WTC11 (cell line): ENCODE results near the gene CCDC92. TPM values are rescaled to one million over a fixed set of nuclear protein-coding genes. Genes with fewer than 3 reads are reported as not detected.

Experiments used
- ATAC-seq: fragments of 200-7000 bp; cut with Tn5 transposase; 2 replicates; pipeline ENCODE4 v1.10.0; 2021; ENCODE audit warnings: mild to moderate bottlenecking, moderate library complexity
- CTCF ChIA-PET: fragments of 300-600 bp; sonication (Branson Sonifier 250); formaldehyde crosslinking; loops from one replicate; lab custom pipeline; 2021; ENCODE audit warnings: antibody characterized with exemption; lab: Charles Lee
- POLR2A ChIA-PET: fragments of 350-600 bp; sonication (Branson Sonifier 250); formaldehyde crosslinking; loops from one replicate; lab custom pipeline; 2021; ENCODE audit warnings: antibody characterized with exemption; lab: Charles Lee
- DNase-seq: peaks from one replicate; pipeline ENCODE4 v3.0.0; 2021; ENCODE audit warnings: low spot score
- H3K27ac Mint-ChIP-seq: 2 replicates; pipeline ENCODE4 v1.8.0; 2021; ENCODE audit warnings: mixed read lengths
- H3K27me3 Mint-ChIP-seq: 2 replicates; pipeline ENCODE4 v1.8.0; 2021; ENCODE audit warnings: low read depth, mild to moderate bottlenecking, moderate library complexity, mixed read lengths
- H3K36me3 Mint-ChIP-seq: 2 replicates; pipeline ENCODE4 v1.8.0; 2021; ENCODE audit warnings: mixed read lengths
- H3K4me1 Mint-ChIP-seq: 2 replicates; pipeline ENCODE4 v1.8.0; 2022; ENCODE audit warnings: mixed read lengths
- H3K4me3 Mint-ChIP-seq: 2 replicates; pipeline ENCODE4 v1.8.0; 2021; ENCODE audit warnings: mild to moderate bottlenecking, moderate library complexity, mixed read lengths
- H3K9me3 Mint-ChIP-seq: 2 replicates; pipeline ENCODE4 v1.8.0; 2021; ENCODE audit warnings: mixed read lengths
- ATF1 ChIP-seq: sonication (generic); formaldehyde crosslinking; IDR thresholded peaks from 2 replicates; pipeline ENCODE4 v1.8.1; 2023; ENCODE audit warnings: mild to moderate bottlenecking, moderate library complexity, missing genetic modification reagents
- ELF4 ChIP-seq: sonication (generic); formaldehyde crosslinking; IDR thresholded peaks from 2 replicates; pipeline ENCODE4 v1.8.1; 2022; ENCODE audit warnings: low read depth, mild to moderate bottlenecking, moderate library complexity, missing genetic modification reagents
- ESRRA ChIP-seq: sonication (generic); formaldehyde crosslinking; IDR thresholded peaks from 2 replicates; pipeline ENCODE4 v1.8.1; 2022; ENCODE audit warnings: mild to moderate bottlenecking, missing genetic modification reagents, borderline replicate concordance
- IRF2 ChIP-seq: sonication (generic); formaldehyde crosslinking; IDR thresholded peaks from 2 replicates; pipeline ENCODE4 v1.8.0; 2022; ENCODE audit warnings: low read depth, missing genetic modification reagents, borderline replicate concordance
- KAT7 ChIP-seq: sonication (generic); formaldehyde crosslinking; IDR thresholded peaks from 2 replicates; pipeline ENCODE4 v1.8.1; 2023; ENCODE audit warnings: missing genetic modification reagents, mild to moderate bottlenecking, borderline replicate concordance
- NR1H2 ChIP-seq: sonication (generic); formaldehyde crosslinking; IDR thresholded peaks from 2 replicates; pipeline ENCODE4 v1.9.0; 2021; ENCODE audit warnings: mild to moderate bottlenecking, moderate library complexity, missing genetic modification reagents
- NR3C1 ChIP-seq: sonication (generic); formaldehyde crosslinking; conservative IDR thresholded peaks from 2 replicates; pipeline ENCODE4 v1.8.1; 2023; ENCODE audit warnings: low read depth, mild to moderate bottlenecking, missing genetic modification reagents
- OVOL2 ChIP-seq: fragments of 250-450 bp; sonication (Bioruptor Pico); IDR thresholded peaks from 2 replicates; pipeline ENCODE4 v1.9.0; 2021; ENCODE audit warnings: mild to moderate bottlenecking, borderline replicate concordance
- SMAD4 ChIP-seq: sonication (generic); formaldehyde crosslinking; IDR thresholded peaks from 2 replicates; pipeline ENCODE4 v1.8.0; 2022; ENCODE audit warnings: mild to moderate bottlenecking, missing genetic modification reagents
- SOX15 ChIP-seq: fragments of 250-450 bp; sonication (Bioruptor Pico); IDR thresholded peaks from 2 replicates; pipeline ENCODE4 v1.9.0; 2021; ENCODE audit warnings: mild to moderate bottlenecking
- ZNF121 ChIP-seq: sonication (generic); formaldehyde crosslinking; IDR thresholded peaks from 2 replicates; pipeline ENCODE4 v1.8.0; 2023; ENCODE audit warnings: missing genetic modification reagents
- ZNF138 ChIP-seq: sonication (generic); formaldehyde crosslinking; conservative IDR thresholded peaks from 2 replicates; pipeline ENCODE4 v1.8.1; 2022; ENCODE audit warnings: mild to moderate bottlenecking, moderate library complexity, missing genetic modification reagents
- ZNF416 ChIP-seq: fragments of 250-450 bp; sonication (Bioruptor Pico); IDR thresholded peaks from 2 replicates; pipeline ENCODE4 v1.9.0; 2021; ENCODE audit warnings: mild to moderate bottlenecking, inconsistent platforms
- total RNA-seq: library from RNA; stranded (reverse); gene quantifications from 3 replicates; pipeline ENCODE4 v1.2.3, GENCODE V29; 2021
- TF ChIP-seq, protein P1 (sequence below): fragments of 250-450 bp; sonication (Bioruptor Pico); IDR thresholded peaks from 2 replicates; pipeline ENCODE4 v1.9.0; 2021; ENCODE audit warnings: mild to moderate bottlenecking
- TF ChIP-seq, protein P2 (sequence below): fragments of 250-450 bp; sonication (Bioruptor Pico); IDR thresholded peaks from 2 replicates; pipeline ENCODE4 v1.9.0; 2021; ENCODE audit warnings: moderate library complexity, mild to moderate bottlenecking, inconsistent platforms, borderline replicate concordance
- TF ChIP-seq, protein P3 (sequence below): sonication (generic); formaldehyde crosslinking; IDR thresholded peaks from 2 replicates; pipeline ENCODE4 v1.8.0; 2022; ENCODE audit warnings: mild to moderate bottlenecking, missing genetic modification reagents
- TF ChIP-seq, protein P4 (sequence below): sonication (generic); formaldehyde crosslinking; IDR thresholded peaks from 2 replicates; pipeline ENCODE4 v1.8.0; 2023; ENCODE audit warnings: mild to moderate bottlenecking, missing genetic modification reagents
- TF ChIP-seq, protein P5 (sequence below): sonication (generic); formaldehyde crosslinking; IDR thresholded peaks from 2 replicates; pipeline ENCODE4 v1.8.1; 2022; ENCODE audit warnings: mild to moderate bottlenecking, moderate library complexity, missing genetic modification reagents
- TF ChIP-seq, protein P6 (sequence below): sonication (generic); formaldehyde crosslinking; IDR thresholded peaks from 2 replicates; pipeline ENCODE4 v1.8.1; 2023; ENCODE audit warnings: mild to moderate bottlenecking, missing genetic modification reagents
- TF ChIP-seq, protein P7 (sequence below): sonication (generic); formaldehyde crosslinking; IDR thresholded peaks from 2 replicates; pipeline ENCODE4 v1.8.0; 2022; ENCODE audit warnings: mild to moderate bottlenecking, missing genetic modification reagents
- TF ChIP-seq, protein P8 (sequence below): sonication (generic); formaldehyde crosslinking; IDR thresholded peaks from 2 replicates; pipeline ENCODE4 v1.8.1; 2022; ENCODE audit warnings: missing genetic modification reagents, borderline replicate concordance
- TF ChIP-seq, protein P9 (sequence below): sonication (generic); formaldehyde crosslinking; IDR thresholded peaks from 2 replicates; pipeline ENCODE4 v1.8.1; 2022; ENCODE audit warnings: low read depth, mild to moderate bottlenecking, moderate library complexity, missing genetic modification reagents, borderline replicate concordance
- TF ChIP-seq, protein P10 (sequence below): sonication (generic); formaldehyde crosslinking; IDR thresholded peaks from 2 replicates; pipeline ENCODE4 v1.8.1; 2023; ENCODE audit warnings: mild to moderate bottlenecking, missing genetic modification reagents

The CCDC92 gene
- total RNA-seq, 1 experiment from 2014 or later = 2.7 TPM

DNA sequence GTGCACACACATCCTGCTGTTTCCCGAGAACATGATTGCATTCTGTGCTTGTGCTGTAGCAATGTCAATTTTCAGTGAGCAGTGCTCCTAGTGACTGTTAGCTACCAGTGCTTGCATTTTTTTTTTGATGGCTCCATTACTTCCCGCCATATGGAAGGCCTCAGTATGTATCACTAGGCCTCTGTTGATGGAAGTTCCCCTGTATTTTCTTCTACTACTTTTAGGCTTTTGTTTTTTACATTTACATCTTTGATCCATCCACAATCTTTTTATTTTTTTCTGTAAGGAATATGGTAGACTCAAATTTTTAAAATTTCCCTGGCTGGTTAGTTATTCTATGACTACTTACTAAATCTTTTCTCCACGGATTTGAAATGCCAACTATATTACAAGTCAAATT is 49.5 kb upstream of the CCDC92 start:
- TF ChIP-seq OVOL2 (CRISPR knock-in tag) (no peak), ZNF138 (no peak), ATF1 (CRISPR knock-in tag) (no peak), ZNF416 (CRISPR knock-in tag) (no peak), IRF2 (no peak), ELF4 (CRISPR knock-in tag) (no peak), SOX15 (no peak), ESRRA (CRISPR knock-in tag) (no peak), KAT7 (no peak), NR1H2 (CRISPR knock-in tag) (no peak)
- TF ChIP-seq, protein P1, sequence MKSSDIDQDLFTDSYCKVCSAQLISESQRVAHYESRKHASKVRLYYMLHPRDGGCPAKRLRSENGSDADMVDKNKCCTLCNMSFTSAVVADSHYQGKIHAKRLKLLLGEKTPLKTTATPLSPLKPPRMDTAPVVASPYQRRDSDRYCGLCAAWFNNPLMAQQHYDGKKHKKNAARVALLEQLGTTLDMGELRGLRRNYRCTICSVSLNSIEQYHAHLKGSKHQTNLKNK (CRISPR knock-in tag) = no peak
- TF ChIP-seq, protein P2, sequence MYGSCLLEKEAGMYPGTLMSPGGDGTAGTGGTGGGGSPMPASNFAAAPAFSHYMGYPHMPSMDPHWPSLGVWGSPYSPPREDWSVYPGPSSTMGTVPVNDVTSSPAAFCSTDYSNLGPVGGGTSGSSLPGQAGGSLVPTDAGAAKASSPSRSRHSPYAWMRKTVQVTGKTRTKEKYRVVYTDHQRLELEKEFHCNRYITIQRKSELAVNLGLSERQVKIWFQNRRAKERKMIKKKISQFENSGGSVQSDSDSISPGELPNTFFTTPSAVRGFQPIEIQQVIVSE (CRISPR knock-in tag) = no peak
- TF ChIP-seq, protein P3, sequence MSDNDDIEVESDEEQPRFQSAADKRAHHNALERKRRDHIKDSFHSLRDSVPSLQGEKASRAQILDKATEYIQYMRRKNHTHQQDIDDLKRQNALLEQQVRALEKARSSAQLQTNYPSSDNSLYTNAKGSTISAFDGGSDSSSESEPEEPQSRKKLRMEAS (CRISPR knock-in tag) = no peak
- TF ChIP-seq, protein P4, sequence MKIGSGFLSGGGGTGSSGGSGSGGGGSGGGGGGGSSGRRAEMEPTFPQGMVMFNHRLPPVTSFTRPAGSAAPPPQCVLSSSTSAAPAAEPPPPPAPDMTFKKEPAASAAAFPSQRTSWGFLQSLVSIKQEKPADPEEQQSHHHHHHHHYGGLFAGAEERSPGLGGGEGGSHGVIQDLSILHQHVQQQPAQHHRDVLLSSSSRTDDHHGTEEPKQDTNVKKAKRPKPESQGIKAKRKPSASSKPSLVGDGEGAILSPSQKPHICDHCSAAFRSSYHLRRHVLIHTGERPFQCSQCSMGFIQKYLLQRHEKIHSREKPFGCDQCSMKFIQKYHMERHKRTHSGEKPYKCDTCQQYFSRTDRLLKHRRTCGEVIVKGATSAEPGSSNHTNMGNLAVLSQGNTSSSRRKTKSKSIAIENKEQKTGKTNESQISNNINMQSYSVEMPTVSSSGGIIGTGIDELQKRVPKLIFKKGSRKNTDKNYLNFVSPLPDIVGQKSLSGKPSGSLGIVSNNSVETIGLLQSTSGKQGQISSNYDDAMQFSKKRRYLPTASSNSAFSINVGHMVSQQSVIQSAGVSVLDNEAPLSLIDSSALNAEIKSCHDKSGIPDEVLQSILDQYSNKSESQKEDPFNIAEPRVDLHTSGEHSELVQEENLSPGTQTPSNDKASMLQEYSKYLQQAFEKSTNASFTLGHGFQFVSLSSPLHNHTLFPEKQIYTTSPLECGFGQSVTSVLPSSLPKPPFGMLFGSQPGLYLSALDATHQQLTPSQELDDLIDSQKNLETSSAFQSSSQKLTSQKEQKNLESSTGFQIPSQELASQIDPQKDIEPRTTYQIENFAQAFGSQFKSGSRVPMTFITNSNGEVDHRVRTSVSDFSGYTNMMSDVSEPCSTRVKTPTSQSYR (CRISPR knock-in tag) = no peak
- POLR2A ChIA-PET = no interaction called here
- Mint-ChIP-seq H3K4me1 (peaks cover 5% of the 10 kb centered on the region), H3K27me3 (peaks cover 4% of the 10 kb centered on the region), H3K9me3 (peaks cover 20% of the 10 kb centered on the region), H3K27ac (no peak overlapping the region), H3K4me3 (no peak overlapping the region), H3K36me3 (0 out of 2 replicates have a peak, but pooled peaks cover 8% of the 10 kb centered on the region)
- DNase-seq (no peak), ATAC-seq (no peak)
- CTCF ChIA-PET = interaction anchor here (1.5 kb wide), 1 partner anchor 10 kb away, joined by 5 read pairs; no protein-coding TSS in a partner anchor

DNA sequence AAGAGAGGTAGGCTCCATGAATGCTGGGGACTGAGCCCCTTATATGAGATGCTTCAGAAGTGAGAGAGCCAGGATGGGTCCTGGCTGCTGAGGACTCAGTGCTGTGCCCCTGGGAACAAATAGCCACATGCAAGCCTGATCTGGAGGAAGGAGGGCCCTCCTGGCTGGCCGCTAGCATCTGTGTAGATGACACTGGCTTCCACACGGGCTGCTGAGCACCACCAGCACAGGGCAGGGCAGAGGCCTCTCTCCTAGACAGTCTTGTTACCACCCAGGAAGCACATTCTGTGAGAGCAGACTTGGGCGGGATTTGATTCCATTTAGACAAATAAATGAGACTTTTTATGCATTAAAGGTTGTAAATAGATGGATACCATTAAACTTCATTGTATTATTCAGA is 48.4 kb upstream of the CCDC92 start:
- H3K27ac Mint-ChIP-seq = no peak overlapping the region
- ChIA-PET POLR2A (no interaction called here), CTCF (interaction anchor here (0.6 to 1.1 kb wide), 2 partner anchors 11 to 221 kb away, joined by 3 to 6 read pairs; no protein-coding TSS in a partner anchor)
- no peaks in the 10 kb centered on the region; the same call in 1 of the 2 replicates for H3K27me3 Mint-ChIP-seq
- 0 out of 2 replicates have a peak, but pooled peaks cover 5% of the 10 kb centered on the region for H3K36me3 Mint-ChIP-seq
- DNase-seq (no peak), ATAC-seq (peak; percentile 46; the same call in 1 of the 2 replicates)
- H3K4me1 Mint-ChIP-seq = peaks cover 9% of the 10 kb centered on the region
- no peak overlapping the region for H3K4me3 Mint-ChIP-seq
- peaks cover 13% of the 10 kb centered on the region for H3K9me3 Mint-ChIP-seq
- TF ChIP-seq SMAD4 (CRISPR knock-in tag) (no peak), NR3C1 (CRISPR knock-in tag) (no peak), KAT7 (no peak), ZNF121 (CRISPR knock-in tag) (no peak), NR1H2 (CRISPR knock-in tag) (no peak)
- TF ChIP-seq, protein P5, sequence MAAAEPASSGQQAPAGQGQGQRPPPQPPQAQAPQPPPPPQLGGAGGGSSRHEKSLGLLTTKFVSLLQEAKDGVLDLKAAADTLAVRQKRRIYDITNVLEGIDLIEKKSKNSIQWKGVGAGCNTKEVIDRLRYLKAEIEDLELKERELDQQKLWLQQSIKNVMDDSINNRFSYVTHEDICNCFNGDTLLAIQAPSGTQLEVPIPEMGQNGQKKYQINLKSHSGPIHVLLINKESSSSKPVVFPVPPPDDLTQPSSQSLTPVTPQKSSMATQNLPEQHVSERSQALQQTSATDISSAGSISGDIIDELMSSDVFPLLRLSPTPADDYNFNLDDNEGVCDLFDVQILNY (CRISPR knock-in tag) = no peak
- TF ChIP-seq, protein P6, sequence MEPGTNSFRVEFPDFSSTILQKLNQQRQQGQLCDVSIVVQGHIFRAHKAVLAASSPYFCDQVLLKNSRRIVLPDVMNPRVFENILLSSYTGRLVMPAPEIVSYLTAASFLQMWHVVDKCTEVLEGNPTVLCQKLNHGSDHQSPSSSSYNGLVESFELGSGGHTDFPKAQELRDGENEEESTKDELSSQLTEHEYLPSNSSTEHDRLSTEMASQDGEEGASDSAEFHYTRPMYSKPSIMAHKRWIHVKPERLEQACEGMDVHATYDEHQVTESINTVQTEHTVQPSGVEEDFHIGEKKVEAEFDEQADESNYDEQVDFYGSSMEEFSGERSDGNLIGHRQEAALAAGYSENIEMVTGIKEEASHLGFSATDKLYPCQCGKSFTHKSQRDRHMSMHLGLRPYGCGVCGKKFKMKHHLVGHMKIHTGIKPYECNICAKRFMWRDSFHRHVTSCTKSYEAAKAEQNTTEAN (CRISPR knock-in tag) = no peak
- TF ChIP-seq, protein P7, sequence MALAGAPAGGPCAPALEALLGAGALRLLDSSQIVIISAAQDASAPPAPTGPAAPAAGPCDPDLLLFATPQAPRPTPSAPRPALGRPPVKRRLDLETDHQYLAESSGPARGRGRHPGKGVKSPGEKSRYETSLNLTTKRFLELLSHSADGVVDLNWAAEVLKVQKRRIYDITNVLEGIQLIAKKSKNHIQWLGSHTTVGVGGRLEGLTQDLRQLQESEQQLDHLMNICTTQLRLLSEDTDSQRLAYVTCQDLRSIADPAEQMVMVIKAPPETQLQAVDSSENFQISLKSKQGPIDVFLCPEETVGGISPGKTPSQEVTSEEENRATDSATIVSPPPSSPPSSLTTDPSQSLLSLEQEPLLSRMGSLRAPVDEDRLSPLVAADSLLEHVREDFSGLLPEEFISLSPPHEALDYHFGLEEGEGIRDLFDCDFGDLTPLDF = no peak
- TF ChIP-seq, protein P8, sequence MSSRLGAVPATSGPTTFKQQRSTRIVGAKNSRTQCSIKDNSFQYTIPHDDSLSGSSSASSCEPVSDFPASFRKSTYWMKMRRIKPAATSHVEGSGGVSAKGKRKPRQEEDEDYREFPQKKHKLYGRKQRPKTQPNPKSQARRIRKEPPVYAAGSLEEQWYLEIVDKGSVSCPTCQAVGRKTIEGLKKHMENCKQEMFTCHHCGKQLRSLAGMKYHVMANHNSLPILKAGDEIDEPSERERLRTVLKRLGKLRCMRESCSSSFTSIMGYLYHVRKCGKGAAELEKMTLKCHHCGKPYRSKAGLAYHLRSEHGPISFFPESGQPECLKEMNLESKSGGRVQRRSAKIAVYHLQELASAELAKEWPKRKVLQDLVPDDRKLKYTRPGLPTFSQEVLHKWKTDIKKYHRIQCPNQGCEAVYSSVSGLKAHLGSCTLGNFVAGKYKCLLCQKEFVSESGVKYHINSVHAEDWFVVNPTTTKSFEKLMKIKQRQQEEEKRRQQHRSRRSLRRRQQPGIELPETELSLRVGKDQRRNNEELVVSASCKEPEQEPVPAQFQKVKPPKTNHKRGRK = no peak
- TF ChIP-seq, protein P9, sequence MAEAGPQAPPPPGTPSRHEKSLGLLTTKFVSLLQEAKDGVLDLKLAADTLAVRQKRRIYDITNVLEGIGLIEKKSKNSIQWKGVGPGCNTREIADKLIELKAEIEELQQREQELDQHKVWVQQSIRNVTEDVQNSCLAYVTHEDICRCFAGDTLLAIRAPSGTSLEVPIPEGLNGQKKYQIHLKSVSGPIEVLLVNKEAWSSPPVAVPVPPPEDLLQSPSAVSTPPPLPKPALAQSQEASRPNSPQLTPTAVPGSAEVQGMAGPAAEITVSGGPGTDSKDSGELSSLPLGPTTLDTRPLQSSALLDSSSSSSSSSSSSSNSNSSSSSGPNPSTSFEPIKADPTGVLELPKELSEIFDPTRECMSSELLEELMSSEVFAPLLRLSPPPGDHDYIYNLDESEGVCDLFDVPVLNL (CRISPR knock-in tag) = no peak
- TF ChIP-seq, protein P10, sequence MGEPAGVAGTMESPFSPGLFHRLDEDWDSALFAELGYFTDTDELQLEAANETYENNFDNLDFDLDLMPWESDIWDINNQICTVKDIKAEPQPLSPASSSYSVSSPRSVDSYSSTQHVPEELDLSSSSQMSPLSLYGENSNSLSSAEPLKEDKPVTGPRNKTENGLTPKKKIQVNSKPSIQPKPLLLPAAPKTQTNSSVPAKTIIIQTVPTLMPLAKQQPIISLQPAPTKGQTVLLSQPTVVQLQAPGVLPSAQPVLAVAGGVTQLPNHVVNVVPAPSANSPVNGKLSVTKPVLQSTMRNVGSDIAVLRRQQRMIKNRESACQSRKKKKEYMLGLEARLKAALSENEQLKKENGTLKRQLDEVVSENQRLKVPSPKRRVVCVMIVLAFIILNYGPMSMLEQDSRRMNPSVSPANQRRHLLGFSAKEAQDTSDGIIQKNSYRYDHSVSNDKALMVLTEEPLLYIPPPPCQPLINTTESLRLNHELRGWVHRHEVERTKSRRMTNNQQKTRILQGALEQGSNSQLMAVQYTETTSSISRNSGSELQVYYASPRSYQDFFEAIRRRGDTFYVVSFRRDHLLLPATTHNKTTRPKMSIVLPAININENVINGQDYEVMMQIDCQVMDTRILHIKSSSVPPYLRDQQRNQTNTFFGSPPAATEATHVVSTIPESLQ (CRISPR knock-in tag) = no peak
